GOT3 (cell line): Measurements from ENCODE around the gene MAP7D3.
"Not testable (repeated sequence)": the region's sequence is repeated elsewhere in the genome, so short reads cannot be mapped to it uniquely, and the experiment has no call there.

ENCODE experiments used
- DNase-seq: peaks from one replicate; lab custom pipeline; 2025; ENCODE audit warnings: mixed read lengths; lab: John Stamatoyannopoulos, UW

Gene MAP7D3

GRCh38 chrX:136251041-136251991 is at the start of gene MAP7D3:
MAP7D3 (minus strand) TSS chrX:136251400; CDS start chrX:136251358, 42 bp downstream.
- DNase-seq = no peak

- DNase-seq = not testable (repeated sequence)
Observed at GRCh38 chrX:136300721-136301120, 49.5 kb upstream of the MAP7D3 start, which contains the start of gene ADGRG4. ADGRG4 (plus strand) TSS chrX:136300963; CDS start chrX:136308778, 7,815 bp downstream.

GRCh38 chrX:136295380-136295779 is 44.2 kb upstream of the MAP7D3 start:
- no peak for DNase-seq

- no peak for DNase-seq
Observed at GRCh38 chrX:136292656-136293055, 41.5 kb upstream of the MAP7D3 start.

GRCh38 chrX:136291824-136292223 is 40.6 kb upstream of the MAP7D3 start:
- no peak for DNase-seq

- DNase-seq = not testable (repeated sequence)
Observed at GRCh38 chrX:136286375-136286774, 35.2 kb upstream of the MAP7D3 start.

- DNase-seq = no peak
Observed at GRCh38 chrX:136275553-136275952, 24.4 kb upstream of the MAP7D3 start.

GRCh38 chrX:136273986-136274385 is 22.8 kb upstream of the MAP7D3 start:
- no peak for DNase-seq

- no peak for DNase-seq
Observed at GRCh38 chrX:136272325-136272724, 21.1 kb upstream of the MAP7D3 start.

GRCh38 chrX:136271300-136271699 is 20.1 kb upstream of the MAP7D3 start:
- no peak for DNase-seq

GRCh38 chrX:136269921-136270320 is 18.7 kb upstream of the MAP7D3 start:
- no peak for DNase-seq

- DNase-seq = no peak
Observed at GRCh38 chrX:136268051-136269048, 17.1 kb upstream of the MAP7D3 start.

GRCh38 chrX:136266828-136267227 is 15.6 kb upstream of the MAP7D3 start:
- no peak for DNase-seq

- no peak for DNase-seq
Observed at GRCh38 chrX:136262812-136263315, 11.7 kb upstream of the MAP7D3 start.

GRCh38 chrX:136262243-136262642 is 11.0 kb upstream of the MAP7D3 start:
- DNase-seq = no peak

GRCh38 chrX:136261321-136261720 is 10.1 kb upstream of the MAP7D3 start:
- no peak for DNase-seq

GRCh38 chrX:136260776-136261175 is 9.6 kb upstream of the MAP7D3 start:
- no peak for DNase-seq

GRCh38 chrX:136259543-136259942 is 8.3 kb upstream of the MAP7D3 start:
- DNase-seq = no peak

- DNase-seq = no peak
Observed at GRCh38 chrX:136258951-136259350, 7.8 kb upstream of the MAP7D3 start.

GRCh38 chrX:136256026-136256425 is 4.8 kb upstream of the MAP7D3 start:
- no peak for DNase-seq

GRCh38 chrX:136255541-136255940 is 4.3 kb upstream of the MAP7D3 start:
- DNase-seq = no peak
